Chondrocyte (in vitro differentiated cells): Measurements from ENCODE around the gene ABCB8. TPM values are rescaled to one million over a fixed set of nuclear protein-coding genes. Genes with fewer than 3 reads are reported as not detected.
A peak's percentile ranks its signal among the peaks of the same experiment; 100 is the strongest.

Experiments
- DNase-seq: peaks from one replicate; pipeline ENCODE4 v3.0.0; 2021; ENCODE audit warnings: mixed read lengths, low spot score
- H3K27ac Mint-ChIP-seq: one replicate; pipeline ENCODE4 v1.8.0; 2021; ENCODE audit warnings: mild to moderate bottlenecking, moderate library complexity, mixed read lengths; ENCODE audit not compliant: unreplicated experiment
- H3K27me3 Mint-ChIP-seq: 2 replicates; pipeline ENCODE4 v1.8.0; 2021; ENCODE audit warnings: low read depth, mixed read lengths
- H3K36me3 Mint-ChIP-seq: 2 replicates; pipeline ENCODE4 v1.8.0; 2021; ENCODE audit warnings: low read depth, mixed read lengths
- H3K4me1 Mint-ChIP-seq: 2 replicates; pipeline ENCODE4 v1.8.0; 2021; ENCODE audit warnings: low read depth, mild to moderate bottlenecking, mixed read lengths
- H3K4me3 Mint-ChIP-seq: one replicate; pipeline ENCODE4 v1.8.0; 2021; ENCODE audit warnings: mild to moderate bottlenecking, moderate library complexity, mixed read lengths; ENCODE audit not compliant: unreplicated experiment
- H3K9me3 Mint-ChIP-seq: 2 replicates; pipeline ENCODE4 v1.8.0; 2021; ENCODE audit warnings: low read depth, mixed read lengths
- total RNA-seq: library from RNA; stranded (reverse); gene quantifications from 3 replicates; pipeline ENCODE4 v1.2.1, GENCODE V29; 2021
- TF ChIP-seq, protein P1 (sequence below): fragments of 200-600 bp; sonication (generic); IDR thresholded peaks from 2 replicates; pipeline ENCODE4 v1.5.0; 2021; ENCODE audit warnings: antibody characterized with exemption, mild to moderate bottlenecking, moderate library complexity

Gene ABCB8
- total RNA-seq, 1 donor from 2014 or later = 30.2 TPM

DNA sequence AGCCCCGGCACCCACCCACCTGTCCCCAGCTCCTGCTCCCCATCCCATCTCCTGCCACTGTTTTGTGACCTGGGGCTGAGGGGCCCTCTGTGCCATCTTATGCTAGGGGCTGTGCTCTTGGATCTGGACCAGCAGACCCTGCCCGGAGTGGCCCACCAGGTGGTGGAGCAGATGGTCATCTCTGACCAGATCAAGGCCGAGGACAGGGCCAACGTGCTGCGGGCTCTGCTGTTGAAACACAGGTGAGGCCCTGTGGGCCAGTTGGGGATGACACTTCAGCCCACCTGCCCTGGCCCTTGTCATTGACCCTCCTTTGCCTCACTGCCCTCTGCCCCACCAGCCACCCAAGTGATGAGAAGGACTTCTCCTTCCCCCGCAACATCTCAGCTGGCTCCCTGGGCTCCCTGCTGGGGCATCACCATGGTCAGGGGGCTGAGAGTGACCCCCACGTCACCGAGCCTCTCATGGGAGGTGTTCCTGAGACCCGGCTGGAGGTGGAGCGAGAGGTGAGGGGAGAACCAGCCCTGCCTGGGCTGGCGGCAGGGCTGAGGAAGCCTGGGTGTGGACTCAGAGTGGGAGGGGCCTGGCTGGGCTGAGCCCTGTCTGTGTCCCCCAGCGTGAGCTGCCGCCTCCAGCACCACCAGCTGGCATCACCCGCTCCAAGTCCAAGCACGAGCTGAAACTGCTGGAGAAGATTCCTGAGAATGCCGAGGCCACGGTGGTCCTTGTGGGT is 41.8 kb downstream of the ABCB8 start:
- H3K4me1 Mint-ChIP-seq = peaks cover 15% of the 10 kb centered on the region
- peaks cover 27% of the 10 kb centered on the region for H3K36me3 Mint-ChIP-seq
- no peak for DNase-seq
- no peaks in the 10 kb centered on the region for H3K9me3 Mint-ChIP-seq
- H3K27ac Mint-ChIP-seq = peak overlapping the region; percentile 17
- no peaks in the 10 kb centered on the region for H3K27me3 Mint-ChIP-seq
- TF ChIP-seq, protein P1, sequence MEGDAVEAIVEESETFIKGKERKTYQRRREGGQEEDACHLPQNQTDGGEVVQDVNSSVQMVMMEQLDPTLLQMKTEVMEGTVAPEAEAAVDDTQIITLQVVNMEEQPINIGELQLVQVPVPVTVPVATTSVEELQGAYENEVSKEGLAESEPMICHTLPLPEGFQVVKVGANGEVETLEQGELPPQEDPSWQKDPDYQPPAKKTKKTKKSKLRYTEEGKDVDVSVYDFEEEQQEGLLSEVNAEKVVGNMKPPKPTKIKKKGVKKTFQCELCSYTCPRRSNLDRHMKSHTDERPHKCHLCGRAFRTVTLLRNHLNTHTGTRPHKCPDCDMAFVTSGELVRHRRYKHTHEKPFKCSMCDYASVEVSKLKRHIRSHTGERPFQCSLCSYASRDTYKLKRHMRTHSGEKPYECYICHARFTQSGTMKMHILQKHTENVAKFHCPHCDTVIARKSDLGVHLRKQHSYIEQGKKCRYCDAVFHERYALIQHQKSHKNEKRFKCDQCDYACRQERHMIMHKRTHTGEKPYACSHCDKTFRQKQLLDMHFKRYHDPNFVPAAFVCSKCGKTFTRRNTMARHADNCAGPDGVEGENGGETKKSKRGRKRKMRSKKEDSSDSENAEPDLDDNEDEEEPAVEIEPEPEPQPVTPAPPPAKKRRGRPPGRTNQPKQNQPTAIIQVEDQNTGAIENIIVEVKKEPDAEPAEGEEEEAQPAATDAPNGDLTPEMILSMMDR = no peak
- no peak overlapping the region for H3K4me3 Mint-ChIP-seq

DNA sequence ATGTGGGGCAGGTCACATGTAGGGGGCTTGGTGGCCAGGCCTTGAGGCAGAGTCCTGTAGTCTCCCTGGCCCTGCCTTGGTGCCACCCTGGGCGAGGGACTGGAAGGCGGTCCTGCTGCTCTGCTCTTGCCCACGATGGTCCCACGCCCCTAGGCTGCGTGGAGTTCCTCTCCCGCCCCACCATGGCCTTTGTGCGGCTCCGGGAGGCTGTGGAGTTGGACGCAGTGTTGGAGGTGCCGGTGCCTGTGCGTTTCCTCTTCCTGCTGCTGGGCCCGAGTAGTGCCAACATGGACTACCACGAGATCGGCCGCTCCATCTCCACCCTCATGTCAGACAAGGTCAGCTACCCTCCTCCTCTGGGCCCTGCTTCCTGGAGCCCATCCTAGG is 42.3 kb downstream of the ABCB8 start:
- TF ChIP-seq, protein P1 = no peak
- H3K27ac Mint-ChIP-seq = no peak overlapping the region
- H3K36me3 Mint-ChIP-seq = peaks cover 25% of the 10 kb centered on the region
- H3K9me3 Mint-ChIP-seq = no peaks in the 10 kb centered on the region
- DNase-seq = no peak
- H3K4me1 Mint-ChIP-seq = peaks cover 11% of the 10 kb centered on the region
- H3K27me3 Mint-ChIP-seq = no peaks in the 10 kb centered on the region
- no peak overlapping the region for H3K4me3 Mint-ChIP-seq

DNA sequence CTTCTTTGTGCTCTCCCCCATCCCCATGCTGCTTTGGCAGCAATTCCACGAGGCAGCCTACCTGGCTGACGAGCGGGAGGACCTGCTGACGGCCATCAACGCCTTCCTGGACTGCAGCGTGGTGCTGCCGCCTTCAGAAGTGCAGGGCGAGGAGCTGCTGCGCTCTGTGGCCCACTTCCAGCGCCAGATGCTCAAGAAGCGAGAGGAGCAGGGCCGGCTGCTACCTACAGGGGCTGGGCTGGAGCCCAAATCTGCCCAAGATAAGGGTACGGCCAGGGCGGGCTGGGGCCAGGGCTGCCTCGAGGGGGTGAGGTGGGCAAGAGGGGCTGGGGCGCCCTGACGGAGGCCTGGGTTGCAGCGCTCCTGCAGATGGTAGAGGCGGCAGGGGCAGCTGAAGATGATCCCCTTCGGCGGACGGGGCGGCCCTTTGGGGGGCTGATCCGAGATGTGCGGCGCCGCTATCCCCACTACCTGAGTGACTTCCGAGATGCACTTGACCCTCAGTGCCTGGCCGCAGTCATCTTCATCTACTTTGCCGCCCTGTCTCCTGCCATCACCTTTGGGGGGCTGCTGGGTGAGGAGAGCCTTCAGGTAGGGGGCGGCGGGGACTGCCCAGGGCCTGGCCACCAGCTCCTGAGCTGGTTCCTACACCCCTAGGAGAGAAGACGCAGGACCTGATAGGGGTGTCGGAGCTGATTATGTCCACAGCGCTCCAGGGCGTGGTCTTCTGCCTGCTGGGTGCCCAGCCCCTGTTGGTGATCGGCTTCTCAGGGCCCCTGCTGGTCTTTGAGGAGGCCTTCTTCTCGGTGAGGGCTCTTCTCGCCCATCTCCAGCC is 43.0 kb downstream of the ABCB8 start:
- no peak overlapping the region for H3K4me3 Mint-ChIP-seq
- TF ChIP-seq, protein P1 = no peak
- no peak overlapping the region for H3K27ac Mint-ChIP-seq
- H3K36me3 Mint-ChIP-seq = peaks cover 28% of the 10 kb centered on the region
- no peak for DNase-seq
- H3K4me1 Mint-ChIP-seq = peaks cover 11% of the 10 kb centered on the region
- no peaks in the 10 kb centered on the region for H3K9me3 Mint-ChIP-seq
- H3K27me3 Mint-ChIP-seq = no peaks in the 10 kb centered on the region

DNA sequence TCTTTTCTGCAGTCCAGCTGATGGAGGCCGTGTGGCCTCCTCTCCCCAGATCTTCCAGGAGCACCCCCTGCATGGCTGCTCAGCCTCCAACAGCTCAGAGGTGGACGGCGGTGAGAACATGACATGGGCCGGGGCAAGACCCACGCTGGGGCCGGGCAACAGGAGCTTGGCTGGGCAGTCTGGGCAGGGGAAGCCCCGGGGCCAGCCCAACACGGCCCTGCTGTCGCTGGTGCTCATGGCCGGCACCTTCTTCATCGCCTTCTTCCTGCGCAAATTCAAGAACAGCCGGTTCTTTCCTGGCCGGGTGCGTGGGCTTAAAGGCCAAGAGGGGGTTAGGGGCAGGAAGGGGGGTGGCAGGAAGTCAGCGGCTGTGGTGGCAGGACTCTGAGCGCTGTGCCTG is 45.7 kb downstream of the ABCB8 start:
- Mint-ChIP-seq H3K27ac (peak overlapping the region; percentile 36), H3K4me3 (no peak overlapping the region), H3K36me3 (peaks cover 23% of the 10 kb centered on the region), H3K4me1 (peaks cover 19% of the 10 kb centered on the region), H3K9me3 (no peaks in the 10 kb centered on the region), H3K27me3 (no peaks in the 10 kb centered on the region)
- TF ChIP-seq, protein P1 = no peak
- DNase-seq = no peak

DNA sequence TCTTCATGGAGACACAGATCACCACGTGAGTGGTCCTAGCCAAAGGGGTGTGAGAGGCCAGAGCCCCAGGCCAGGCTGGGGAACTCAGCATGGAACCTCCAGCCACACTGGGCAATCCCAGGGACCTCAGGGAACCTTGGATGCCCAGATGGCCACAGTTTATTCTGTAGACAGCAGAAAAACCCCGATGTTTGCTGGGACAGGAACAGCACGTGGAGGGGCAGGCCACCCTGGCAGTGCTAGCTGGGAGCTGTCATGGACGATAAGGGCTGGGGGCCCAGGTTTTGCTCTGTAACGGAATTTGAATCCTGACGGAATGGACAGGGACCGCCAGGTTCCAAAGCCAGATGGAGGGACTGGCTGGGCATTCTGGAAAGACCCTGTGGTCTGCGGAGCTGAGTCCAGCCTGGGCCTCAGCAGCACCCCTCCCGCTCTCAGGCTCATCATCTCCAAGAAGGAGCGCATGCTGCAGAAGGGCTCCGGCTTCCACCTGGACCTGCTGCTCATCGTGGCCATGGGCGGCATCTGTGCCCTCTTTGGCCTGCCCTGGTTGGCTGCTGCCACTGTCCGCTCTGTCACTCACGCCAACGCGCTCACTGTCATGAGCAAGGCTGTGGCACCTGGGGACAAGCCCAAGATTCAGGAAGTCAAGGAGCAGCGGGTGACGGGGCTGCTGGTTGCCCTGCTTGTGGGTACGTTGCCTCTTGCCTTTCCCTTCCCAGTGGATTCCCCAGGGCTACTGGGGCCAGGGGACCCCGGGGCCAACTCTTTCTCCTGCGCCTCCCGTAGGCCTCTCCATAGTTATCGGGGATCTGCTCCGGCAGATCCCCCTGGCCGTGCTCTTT is 46.8 kb downstream of the ABCB8 start:
- no peak for DNase-seq
- H3K4me1 Mint-ChIP-seq = peaks cover 28% of the 10 kb centered on the region
- no peaks in the 10 kb centered on the region for H3K9me3 Mint-ChIP-seq
- peaks cover 19% of the 10 kb centered on the region for H3K36me3 Mint-ChIP-seq
- H3K27me3 Mint-ChIP-seq = no peaks in the 10 kb centered on the region
- H3K27ac Mint-ChIP-seq = peak overlapping the region; percentile 45
- TF ChIP-seq, protein P1 = no peak
- H3K4me3 Mint-ChIP-seq = no peak overlapping the region
